ENCODE data around the gene RAMACL.

RAMACL gene

GRCh38 chr6:166551754-166552495 lies 34.6 kb downstream of the RAMACL start:
- DNase-seq (ENCODE audit: low read depth) = no peak
- TF ChIP-seq CTCF (IDR thresholded peaks at IDR 0.05; ENCODE audit: control insufficient read depth, insufficient read depth, low read depth, low read length, missing control alignments) = no peak

GRCh38 chr6:166546653-166547052 lies 39.8 kb downstream of the RAMACL start:
- DNase-seq (ENCODE audit: low read depth) = no peak
- TF ChIP-seq CTCF (IDR thresholded peaks at IDR 0.05; ENCODE audit: control insufficient read depth, insufficient read depth, low read depth, low read length, missing control alignments) = no peak
- H3K4me3 ChIP-seq (ENCODE audit: control insufficient read depth, low read depth, low read length) = no peak overlapping the region

More at GRCh38 chr6:166551754-166552495, 34.6 kb downstream of the RAMACL start:
- no peak overlapping the region for H3K4me3 ChIP-seq (ENCODE audit: control insufficient read depth, low read depth, low read length)

GRCh38 chr6:166545156-166546034 lies 41.1 kb downstream of the RAMACL start:
- no peak for TF ChIP-seq CTCF (IDR thresholded peaks at IDR 0.05; ENCODE audit: control insufficient read depth, insufficient read depth, low read depth, low read length, missing control alignments)
- no peak overlapping the region for H3K4me3 ChIP-seq (ENCODE audit: control insufficient read depth, low read depth, low read length)

GRCh38 chr6:166544296-166544605 lies 42.2 kb downstream of the RAMACL start:
- no peak for TF ChIP-seq CTCF (IDR thresholded peaks at IDR 0.05; ENCODE audit: control insufficient read depth, insufficient read depth, low read depth, low read length, missing control alignments)
- DNase-seq (ENCODE audit: low read depth) = no peak
- H3K4me3 ChIP-seq (ENCODE audit: control insufficient read depth, low read depth, low read length) = no peak overlapping the region

More at GRCh38 chr6:166545156-166546034, 41.1 kb downstream of the RAMACL start:
- DNase-seq (ENCODE audit: low read depth) = no peak

- DNase-seq (ENCODE audit: low read depth) = no peak
- H3K4me3 ChIP-seq (ENCODE audit: control insufficient read depth, low read depth, low read length) = no peak overlapping the region
- no peak for TF ChIP-seq CTCF (IDR thresholded peaks at IDR 0.05; ENCODE audit: control insufficient read depth, insufficient read depth, low read depth, low read length, missing control alignments)
Observed at GRCh38 chr6:166543603-166544295, 42.7 kb downstream of the RAMACL start.

GRCh38 chr6:166542580-166542912 lies 43.9 kb downstream of the RAMACL start:
- no peak for TF ChIP-seq CTCF (IDR thresholded peaks at IDR 0.05; ENCODE audit: control insufficient read depth, insufficient read depth, low read depth, low read length, missing control alignments)
- no peak for DNase-seq (ENCODE audit: low read depth)
- H3K4me3 ChIP-seq (ENCODE audit: control insufficient read depth, low read depth, low read length) = no peak overlapping the region

Data from AG09309 (cell line).